Activated T-cell treated with anti-CD3 and anti-CD28 coated beads, Interleukin-2, amount 50 U/mL, for 48 hours (primary cell): ENCODE measurements around the gene UROC1.

ENCODE experiments used
- DNase-seq, 2 experiments: peaks; one replicate each; pipeline ENCODE4 v3.0.0-alpha.2; 2020

UROC1 gene

DNA sequence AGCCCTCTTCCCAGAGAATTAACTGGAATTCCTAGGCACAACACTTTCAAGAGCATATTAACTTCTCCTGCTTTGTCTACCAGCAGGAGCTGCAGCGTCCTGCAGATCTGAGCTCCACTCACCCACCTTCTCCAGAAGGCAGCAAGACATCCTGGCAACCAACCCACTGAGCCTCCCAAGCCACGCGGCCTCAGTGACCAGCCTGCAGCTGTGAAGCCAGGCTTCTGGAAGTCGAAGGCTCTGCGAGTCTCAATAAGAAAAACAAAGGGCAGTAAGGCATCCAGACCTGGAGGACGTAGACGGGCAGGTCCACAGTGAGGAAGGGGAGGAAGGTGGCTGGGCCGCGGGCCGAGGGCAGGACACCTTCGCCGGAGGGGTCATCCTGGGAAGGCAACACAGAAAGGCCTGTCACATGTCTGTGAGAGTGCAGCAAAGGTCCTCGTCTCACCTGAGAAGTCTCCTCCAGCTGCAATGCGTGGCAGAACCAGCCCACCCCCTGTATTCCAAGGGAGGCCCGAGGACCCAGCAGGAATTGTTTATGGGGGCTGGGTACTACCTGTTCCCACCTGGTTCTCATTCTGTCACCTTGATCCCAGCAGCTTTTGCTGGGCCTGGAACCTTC lies 78.1 kb downstream of the UROC1 start:
- peak in 1 of 2 experiments; percentile 6 for DNase-seq

DNA sequence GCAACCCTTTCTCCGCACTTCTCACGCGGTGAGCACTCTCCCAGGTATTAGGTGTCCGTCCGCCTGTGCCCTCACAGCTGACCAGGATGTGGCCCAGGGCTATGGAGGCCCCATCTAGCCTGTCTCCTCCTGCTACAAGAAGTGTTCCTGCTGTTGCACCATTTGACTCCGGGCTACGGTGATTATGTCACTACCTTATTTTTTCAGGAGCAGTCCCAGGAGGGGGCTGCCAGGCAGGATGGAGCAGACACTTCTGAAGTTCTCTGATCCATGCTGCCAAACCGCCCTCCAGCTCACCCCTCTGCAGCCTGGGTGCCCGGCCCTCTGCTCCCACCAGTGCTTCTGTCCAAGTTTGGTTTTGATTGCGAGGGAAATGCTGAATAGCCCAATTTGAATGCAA lies 78.8 kb downstream of the UROC1 start:
- peak in 1 of 2 experiments; percentile 7 for DNase-seq

DNA sequence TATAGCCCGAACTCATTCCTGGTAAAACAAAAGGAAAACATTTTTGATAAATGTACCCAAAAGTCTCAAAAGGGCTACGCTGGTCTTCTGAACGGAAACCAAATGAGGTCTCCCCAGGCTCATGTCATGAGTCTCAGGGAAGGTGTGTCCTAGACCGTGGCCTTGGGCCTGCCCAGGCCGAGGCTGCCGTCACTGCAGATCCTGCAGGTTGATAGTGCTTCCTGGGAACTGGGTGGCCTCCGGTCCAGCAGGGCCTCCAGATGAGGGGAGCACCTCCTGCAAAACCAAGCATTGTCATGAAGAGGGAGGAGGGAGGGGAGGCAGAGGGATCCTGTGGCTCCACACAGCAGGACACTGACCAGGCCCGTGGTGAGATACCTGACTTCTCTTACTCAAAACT lies 79.4 kb downstream of the UROC1 start:
- no peak for DNase-seq

DNA sequence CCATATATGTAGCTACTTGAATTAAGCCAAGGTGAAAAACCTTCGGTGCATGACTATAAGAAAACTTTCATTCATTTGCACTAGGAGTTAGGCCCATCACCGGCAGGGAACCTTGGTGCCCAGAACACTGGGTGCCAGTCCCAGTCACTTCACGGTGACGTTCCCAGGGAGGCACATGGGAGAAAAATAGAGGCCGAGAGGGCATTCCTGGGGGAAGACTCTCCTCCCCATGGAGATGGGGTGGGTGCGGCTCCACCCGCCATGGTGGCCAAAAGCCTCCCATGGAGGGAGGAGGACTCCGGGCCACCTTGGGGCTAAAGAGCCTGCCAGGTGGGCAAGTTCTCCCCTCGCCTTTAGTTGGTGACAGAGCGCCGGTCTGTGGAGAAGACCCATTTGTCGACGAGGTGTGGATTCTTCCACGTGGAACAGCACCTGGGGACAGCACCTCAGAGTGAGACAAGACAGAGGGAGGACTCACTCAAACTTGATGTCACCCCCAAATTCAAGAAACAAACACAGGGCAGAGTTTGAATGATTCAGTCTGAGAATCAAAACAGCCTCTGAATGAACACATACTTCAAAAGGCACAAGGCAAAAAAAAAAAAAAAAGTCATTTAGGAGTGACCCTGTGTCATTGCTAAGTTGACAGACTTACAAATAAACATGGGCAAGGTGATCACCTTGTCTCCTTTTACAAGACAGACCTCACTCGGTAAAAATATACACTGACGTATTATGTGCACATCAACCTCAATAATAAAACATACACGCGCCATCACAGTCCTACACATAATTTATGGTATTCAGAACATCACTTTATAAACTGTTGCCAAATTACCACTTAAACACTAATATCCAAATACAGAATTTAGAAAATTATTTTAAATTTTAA lies 80.5 kb downstream of the UROC1 start:
- peak in 1 of 2 experiments; percentile 2 for DNase-seq

DNA sequence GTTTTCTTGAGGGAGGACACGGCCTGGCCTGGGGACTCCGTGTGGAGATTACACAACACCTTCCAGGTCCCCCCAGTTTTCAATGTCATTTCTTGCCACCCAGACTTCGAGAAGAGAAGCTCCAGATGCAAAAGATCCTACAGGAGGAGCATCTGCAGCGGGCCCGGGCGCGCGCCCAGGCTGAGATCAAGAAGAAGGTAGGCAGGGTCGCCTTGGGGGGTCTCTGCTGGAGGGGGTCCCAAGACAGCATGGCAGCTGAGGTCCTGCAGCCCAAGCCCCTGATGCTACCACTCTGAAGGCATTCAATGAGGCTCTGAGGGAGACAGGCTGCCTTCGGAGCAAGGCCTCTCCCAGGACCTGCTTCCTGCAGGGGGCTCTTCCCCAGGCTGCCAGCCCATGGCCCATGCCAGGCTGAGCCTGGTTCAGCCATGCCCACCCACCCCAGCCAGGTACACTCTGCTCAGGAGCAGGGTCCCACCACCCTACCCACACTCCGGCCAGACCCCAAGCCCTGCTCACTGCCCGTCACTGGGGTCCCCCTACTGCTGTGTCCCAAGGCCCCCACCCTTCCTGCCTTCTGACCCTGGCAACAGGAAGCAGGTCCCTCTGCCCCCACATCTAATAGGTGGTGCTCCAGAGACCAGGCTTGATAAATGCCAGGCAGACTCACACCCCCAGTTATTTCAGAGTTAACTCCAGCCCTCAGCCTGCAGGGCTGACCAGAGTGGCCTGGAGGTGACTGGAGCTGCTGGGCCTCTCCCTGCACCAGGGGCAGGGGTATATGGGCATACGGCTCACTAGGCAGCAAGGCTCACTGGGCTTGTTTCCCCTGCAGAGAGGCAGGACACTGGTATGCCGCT lies 81.9 kb downstream of the UROC1 start:
- DNase-seq = peak; percentile 10

DNA sequence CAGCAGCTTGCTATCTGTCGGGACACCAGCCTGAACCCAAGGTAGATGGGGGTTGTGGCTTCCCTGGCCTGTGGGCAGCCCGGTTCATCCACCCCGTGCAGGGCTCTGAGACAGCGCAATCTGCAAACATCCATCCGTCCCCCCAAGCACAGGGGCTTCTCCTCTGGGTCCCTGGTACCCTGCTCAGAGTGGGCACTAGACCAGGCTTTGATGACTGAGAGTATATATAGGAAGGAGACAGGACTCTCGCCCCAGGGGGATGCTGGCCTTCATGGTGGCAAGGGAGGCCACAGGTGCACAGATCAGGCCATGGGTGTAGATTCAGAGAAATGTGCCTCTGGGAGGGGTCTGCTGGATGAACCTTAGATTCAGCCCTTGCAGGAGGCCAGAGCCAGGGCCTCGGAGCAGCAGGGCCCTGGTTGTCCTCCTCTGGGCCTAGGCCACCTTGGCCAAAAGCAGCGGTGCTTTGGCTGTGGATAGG lies 82.6 kb downstream of the UROC1 start:
- peak; percentile 0 to 11 for DNase-seq

DNA sequence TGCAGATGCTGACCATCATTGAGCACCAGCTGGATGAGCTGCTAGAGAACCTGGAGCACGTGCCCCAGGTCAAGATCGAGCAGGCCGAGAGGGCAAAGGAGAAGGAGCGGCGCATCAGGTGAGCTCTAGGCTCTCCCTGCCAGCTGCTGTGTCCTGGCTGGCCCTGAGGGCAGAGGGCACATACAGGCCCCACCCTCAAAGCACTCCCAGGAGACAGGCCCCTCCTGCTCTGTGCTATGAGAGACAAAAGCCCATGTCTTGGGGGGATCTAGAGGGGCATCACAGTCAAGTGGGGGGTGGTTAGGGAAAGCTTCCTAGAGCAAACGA lies 83.3 kb downstream of the UROC1 start:
- peak in 1 of 2 experiments; percentile 7 for DNase-seq

DNA sequence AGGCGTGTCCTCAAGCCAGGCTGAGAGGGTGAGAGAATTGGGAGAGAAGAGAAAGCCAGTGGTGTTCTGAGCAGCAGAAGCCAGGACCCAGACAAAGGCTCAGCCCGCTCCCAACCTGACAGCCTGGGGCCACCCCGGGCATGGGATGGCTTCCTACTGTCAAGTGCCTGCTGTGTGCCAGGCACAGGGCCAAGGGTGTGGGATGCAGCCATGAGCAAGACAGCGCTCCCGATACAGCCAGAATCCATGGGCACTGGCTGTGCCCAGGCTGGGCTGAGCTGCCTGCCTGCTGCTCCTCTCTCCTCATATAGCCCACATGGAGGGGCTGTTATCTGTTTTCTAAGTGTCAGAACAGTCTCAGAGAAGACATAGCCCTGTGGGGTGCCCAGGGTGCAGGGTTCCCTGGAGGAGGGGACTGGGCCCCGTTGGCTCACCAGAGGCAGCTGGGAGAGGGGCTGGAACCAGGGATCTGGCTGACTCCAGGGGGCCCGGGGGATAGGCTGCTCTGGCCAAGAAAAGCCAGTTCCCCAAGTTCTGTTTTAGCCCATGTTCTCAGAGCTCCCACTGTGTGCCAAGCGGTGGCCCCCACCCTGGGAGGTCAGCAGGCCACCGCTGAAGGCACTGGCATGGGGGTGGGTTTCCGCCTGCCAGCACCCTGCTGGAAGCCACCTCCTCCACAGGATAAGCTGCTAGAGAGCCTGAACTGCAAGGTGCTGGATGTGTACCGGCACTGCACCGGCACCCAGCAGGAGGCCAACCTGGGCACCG lies 83.9 kb downstream of the UROC1 start:
- peak in 1 of 2 experiments; percentile 14 for DNase-seq

DNA sequence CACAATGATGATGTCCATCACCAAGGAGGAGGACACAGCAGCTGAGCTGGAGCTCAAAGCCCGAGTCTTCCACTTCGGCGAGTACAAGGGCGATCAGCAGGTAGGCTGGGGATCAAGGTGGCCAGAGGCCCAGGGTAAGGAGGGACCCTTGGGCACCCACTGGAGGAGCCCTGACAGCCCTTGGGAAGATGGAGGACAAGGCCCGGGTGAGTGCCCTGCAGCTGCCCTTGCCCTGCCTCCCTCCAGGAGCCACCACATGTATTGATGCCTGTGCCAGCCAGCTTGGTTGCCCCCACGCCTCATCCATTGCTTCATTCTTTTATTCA lies 84.5 kb downstream of the UROC1 start:
- no peak for DNase-seq

DNA sequence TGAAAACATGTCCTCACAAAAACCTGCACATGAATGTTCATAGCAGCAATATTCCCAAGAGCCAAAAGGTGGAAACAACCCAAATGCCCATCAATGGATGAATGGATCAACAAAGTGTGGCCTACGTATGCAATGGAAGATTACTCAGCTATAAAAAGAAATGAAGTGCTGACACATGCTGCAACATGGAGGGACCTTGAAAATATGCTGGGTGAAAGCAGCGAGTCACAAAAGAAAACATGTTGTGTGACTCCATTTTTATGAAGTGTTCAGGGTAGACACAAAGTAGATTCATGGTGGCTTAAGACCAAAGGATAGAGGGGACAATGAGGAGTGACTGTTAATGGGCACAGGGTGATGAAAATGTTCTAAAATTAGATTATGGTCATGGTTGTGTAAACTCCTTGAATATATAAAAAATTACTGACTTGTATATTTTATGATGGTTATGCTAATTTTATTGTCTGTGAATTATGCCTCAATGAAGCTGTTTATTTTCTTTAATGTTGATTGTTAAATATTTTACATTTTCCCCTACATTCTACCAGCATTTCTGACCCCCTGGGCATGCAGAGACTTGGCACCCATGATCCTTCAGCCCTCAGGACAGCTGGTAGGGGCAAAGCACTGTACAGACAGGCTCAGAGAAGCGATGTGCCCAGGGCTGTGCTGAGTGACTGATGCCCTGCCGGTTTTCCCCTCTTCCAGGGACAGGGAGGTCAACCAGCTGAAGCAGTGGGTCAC lies 85.0 kb downstream of the UROC1 start:
- no peak for DNase-seq
